H9 (cell line): ENCODE results near the gene EBPL. TPM values are rescaled to one million over a fixed set of nuclear protein-coding genes. Genes with fewer than 3 reads are reported as not detected.

ENCODE experiments used
- DNase-seq: peaks from one replicate; pipeline ENCODE4 v3.0.0-alpha.2; 2017
- H2AFZ ChIP-seq: one replicate; pipeline ENCODE4 v1.6.1; 2013; ENCODE audit warnings: mild to moderate bottlenecking, low read length, control low read depth, moderate library complexity
- H2AK5ac ChIP-seq: 2 replicates; pipeline ENCODE4 v1.6.1; 2013; ENCODE audit warnings: low read length, control low read depth, mixed read lengths; ENCODE audit not compliant: insufficient read length
- H2BK120ac ChIP-seq: one replicate; pipeline ENCODE4 v1.6.1; 2013; ENCODE audit warnings: low read depth, mild to moderate bottlenecking, low read length, control low read depth, inconsistent platforms; ENCODE audit not compliant: poor library complexity, severe bottlenecking
- H2BK12ac ChIP-seq: 2 replicates; pipeline ENCODE4 v1.6.1; 2013; ENCODE audit warnings: low read length, control low read depth, mixed read lengths, low read depth; ENCODE audit not compliant: insufficient read length
- H2BK15ac ChIP-seq: 2 replicates; pipeline ENCODE4 v1.6.1; 2013; ENCODE audit warnings: low read depth, low read length, control low read depth
- H2BK20ac ChIP-seq: one replicate; pipeline ENCODE4 v1.6.1; 2013; ENCODE audit warnings: low read depth, mild to moderate bottlenecking, low read length, control low read depth, inconsistent platforms; ENCODE audit not compliant: poor library complexity, severe bottlenecking
- H2BK5ac ChIP-seq: 2 replicates; pipeline ENCODE4 v1.6.1; 2013; ENCODE audit warnings: low read length, control low read depth, mixed read lengths; ENCODE audit not compliant: insufficient read length
- H3K14ac ChIP-seq: 2 replicates; pipeline ENCODE4 v1.6.1; 2013; ENCODE audit warnings: low read length, control low read depth; ENCODE audit not compliant: insufficient read depth
- H3K18ac ChIP-seq: 2 replicates; pipeline ENCODE4 v1.6.1; 2013; ENCODE audit warnings: low read depth, mild to moderate bottlenecking, mixed read lengths, low read length, control low read depth; ENCODE audit not compliant: insufficient read length
- H3K23ac ChIP-seq: 2 replicates; pipeline ENCODE4 v1.6.1; 2013; ENCODE audit warnings: low read length, control low read depth, mixed read lengths, low read depth; ENCODE audit not compliant: insufficient read length
- H3K23me2 ChIP-seq: 2 replicates; pipeline ENCODE4 v1.6.1; 2013; ENCODE audit warnings: low read depth, mild to moderate bottlenecking, mixed read lengths, low read length, control low read depth; ENCODE audit not compliant: insufficient read length, poor library complexity, severe bottlenecking
- H3K27ac ChIP-seq: 2 replicates; pipeline ENCODE4 v1.5.1; 2013; ENCODE audit warnings: low read length, control low read depth, mixed read lengths, low read depth; ENCODE audit not compliant: insufficient read length
- H3K27me3 ChIP-seq: 2 replicates; pipeline ENCODE4 v1.6.1; 2013; ENCODE audit warnings: low read length, control low read depth, inconsistent platforms; ENCODE audit not compliant: insufficient read depth
- H3K4ac ChIP-seq: 2 replicates; pipeline ENCODE4 v1.6.1; 2013; ENCODE audit warnings: low read depth, mild to moderate bottlenecking, control low read depth, inconsistent platforms, low read length, moderate library complexity
- H3K4me1 ChIP-seq: 2 replicates; pipeline ENCODE4 v1.6.1; 2013; ENCODE audit warnings: low read length, control low read depth, inconsistent platforms; ENCODE audit not compliant: insufficient read depth
- H3K4me2 ChIP-seq: 2 replicates; pipeline ENCODE4 v1.6.1; 2013; ENCODE audit warnings: low read length, control low read depth, mixed read lengths; ENCODE audit not compliant: insufficient read length, insufficient read depth
- H3K56ac ChIP-seq: 2 replicates; pipeline ENCODE4 v1.6.1; 2013; ENCODE audit warnings: low read depth, mild to moderate bottlenecking, mixed read lengths, low read length, control low read depth; ENCODE audit not compliant: insufficient read length
- H3K79me1 ChIP-seq: 2 replicates; pipeline ENCODE4 v1.6.1; 2013; ENCODE audit warnings: low read depth, mild to moderate bottlenecking, moderate library complexity, low read length, control low read depth, inconsistent platforms; ENCODE audit not compliant: insufficient read depth, poor library complexity, severe bottlenecking
- H3K79me2 ChIP-seq: 2 replicates; pipeline ENCODE4 v1.6.1; 2013; ENCODE audit warnings: low read length, control low read depth, inconsistent platforms; ENCODE audit not compliant: insufficient read depth
- H3K9ac ChIP-seq: 2 replicates; pipeline ENCODE4 v1.6.1; 2013; ENCODE audit warnings: low read length, control low read depth, mixed read lengths; ENCODE audit not compliant: insufficient read length; ENCODE audit errors: extremely low read depth
- H3K9me3 ChIP-seq: one replicate; pipeline ENCODE4 v1.6.1; 2013; ENCODE audit warnings: low read depth, low read length, inconsistent platforms; ENCODE audit not compliant: control insufficient read depth
- H3T11ph ChIP-seq: one replicate; pipeline ENCODE4 v1.6.1; 2013; ENCODE audit warnings: mild to moderate bottlenecking, low read length, control low read depth, inconsistent platforms
- H4K20me1 ChIP-seq: one replicate; pipeline ENCODE4 v1.6.1; 2013; ENCODE audit not compliant: control insufficient read depth, insufficient read length, insufficient read depth
- H4K5ac ChIP-seq: 2 replicates; pipeline ENCODE4 v1.6.1; 2013; ENCODE audit warnings: low read depth, mild to moderate bottlenecking, mixed read lengths, low read length, control low read depth; ENCODE audit not compliant: insufficient read length
- H4K8ac ChIP-seq: replicated peaks from 2 replicates; pipeline ENCODE4 v1.6.1; 2013; ENCODE audit warnings: low read length, control low read depth, mixed read lengths, low read depth; ENCODE audit not compliant: insufficient read length
- H4K91ac ChIP-seq: 2 replicates; pipeline ENCODE4 v1.6.1; 2013; ENCODE audit warnings: low read depth, mild to moderate bottlenecking, moderate library complexity, mixed read lengths, low read length, control low read depth; ENCODE audit not compliant: insufficient read length
- H3K27ac Mint-ChIP-seq, 3 experiments: 2 replicates in 2 of 3; 3 replicates in 1 of 3; pipeline ENCODE4 v1.8.0; 2020 to 2021; ENCODE audit warnings: mixed read lengths in 3 of 3, mild to moderate bottlenecking in 1 of 3, moderate library complexity in 1 of 3
- H3K27me3 Mint-ChIP-seq: 2 replicates; pipeline ENCODE4 v1.8.0; 2021; ENCODE audit warnings: low read depth, mild to moderate bottlenecking, moderate library complexity, mixed read lengths
- H3K36me3 Mint-ChIP-seq, 3 experiments: 2 replicates in 2 of 3; 3 replicates in 1 of 3; pipeline ENCODE4 v1.8.0; 2020 to 2021; ENCODE audit warnings: low read depth in 3 of 3, mixed read lengths in 3 of 3; ENCODE audit not compliant: insufficient read depth in 1 of 3
- H3K4me1 Mint-ChIP-seq, 2 experiments: 2 replicates each; pipeline ENCODE4 v1.8.0; 2020; ENCODE audit warnings: mixed read lengths in 2 of 2
- H3K4me3 Mint-ChIP-seq, 2 experiments: 2 replicates in 1 of 2; 3 replicates in 1 of 2; pipeline ENCODE4 v1.8.0; 2020 to 2021; ENCODE audit warnings: mild to moderate bottlenecking in 2 of 2, mixed read lengths in 2 of 2, moderate library complexity in 1 of 2
- H3K9me3 Mint-ChIP-seq, 2 experiments: 2 replicates in 1 of 2; 3 replicates in 1 of 2; pipeline ENCODE4 v1.8.0; 2020; ENCODE audit warnings: mild to moderate bottlenecking in 2 of 2, mixed read lengths in 2 of 2, moderate library complexity in 1 of 2
- WGBS: extraction: QIAGEN DNeasy Blood & Tissue Kit; methylation state at CpG from one replicate; pipeline ENCODE4 v1.1.7; 2013; ENCODE audit warnings: missing lambda C conversion rate, low lambda C conversion rate, mixed read lengths; ENCODE audit not compliant: insufficient read length; ENCODE audit errors: extremely low coverage; 5-methylcytosine and 5-hydroxymethylcytosine counted together
- total RNA-seq: library from RNA; stranded (reverse); gene quantifications from 2 replicates; pipeline ENCODE4 v1.2.1, GENCODE V29; 2021
- TF ChIP-seq, protein P1 (sequence below): fragments of 200-600 bp; sonication (generic); conservative IDR thresholded peaks from 3 replicates; pipeline ENCODE4 v1.8.0; 2021; ENCODE audit warnings: antibody characterized with exemption, mild to moderate bottlenecking

The EBPL gene
- total RNA-seq, 1 experiment from 2014 or later = 65.9 TPM

- Mint-ChIP-seq H3K27me3 (no peaks in the 10 kb centered on the region), H3K4me3 (no peak overlapping the region), H3K36me3 (peaks cover 0 to 5% (median 0%) of the 10 kb centered on the region in 3 experiments; a peak in 2 of 7 replicates), H3K9me3 (no peaks in the 10 kb centered on the region), H3K27ac (no peak overlapping the region), H3K4me1 (peaks cover 25 to 33% of the 10 kb centered on the region in 2 experiments)
- no peak overlapping the region for H2BK5ac ChIP-seq
- H4K20me1 ChIP-seq = no peaks in the 10 kb centered on the region
- no peak for DNase-seq
- H2AK5ac ChIP-seq = no peak overlapping the region
- no peaks in the 10 kb centered on the region for H3K79me1 ChIP-seq
- H4K8ac ChIP-seq = no peak overlapping the region
- no peak overlapping the region for H3T11ph ChIP-seq
- no peak overlapping the region for H3K18ac ChIP-seq
- no peak overlapping the region for H3K4ac ChIP-seq
- H3K9me3 ChIP-seq = no peaks in the 10 kb centered on the region
- H2BK120ac ChIP-seq = no peak overlapping the region
- no peaks in the 10 kb centered on the region for H3K23me2 ChIP-seq
- H4K91ac ChIP-seq = no peak overlapping the region
- H2BK15ac ChIP-seq = no peak overlapping the region
- no peak overlapping the region for H2AFZ ChIP-seq
- H3K27ac ChIP-seq = no peak overlapping the region
- no peak overlapping the region for H3K9ac ChIP-seq
- H2BK20ac ChIP-seq = no peak overlapping the region
- no peak overlapping the region for H2BK12ac ChIP-seq
- H3K4me2 ChIP-seq = no peak overlapping the region
- H3K79me2 ChIP-seq = no peaks in the 10 kb centered on the region
- H3K27me3 ChIP-seq = no peaks in the 10 kb centered on the region
- no peak overlapping the region for H3K56ac ChIP-seq
- H4K5ac ChIP-seq = no peak overlapping the region
- peaks cover 5% of the 10 kb centered on the region for H3K4me1 ChIP-seq
- WGBS = no CpG with 5 or more reads among the region's 4 CpGs
- TF ChIP-seq, protein P1, sequence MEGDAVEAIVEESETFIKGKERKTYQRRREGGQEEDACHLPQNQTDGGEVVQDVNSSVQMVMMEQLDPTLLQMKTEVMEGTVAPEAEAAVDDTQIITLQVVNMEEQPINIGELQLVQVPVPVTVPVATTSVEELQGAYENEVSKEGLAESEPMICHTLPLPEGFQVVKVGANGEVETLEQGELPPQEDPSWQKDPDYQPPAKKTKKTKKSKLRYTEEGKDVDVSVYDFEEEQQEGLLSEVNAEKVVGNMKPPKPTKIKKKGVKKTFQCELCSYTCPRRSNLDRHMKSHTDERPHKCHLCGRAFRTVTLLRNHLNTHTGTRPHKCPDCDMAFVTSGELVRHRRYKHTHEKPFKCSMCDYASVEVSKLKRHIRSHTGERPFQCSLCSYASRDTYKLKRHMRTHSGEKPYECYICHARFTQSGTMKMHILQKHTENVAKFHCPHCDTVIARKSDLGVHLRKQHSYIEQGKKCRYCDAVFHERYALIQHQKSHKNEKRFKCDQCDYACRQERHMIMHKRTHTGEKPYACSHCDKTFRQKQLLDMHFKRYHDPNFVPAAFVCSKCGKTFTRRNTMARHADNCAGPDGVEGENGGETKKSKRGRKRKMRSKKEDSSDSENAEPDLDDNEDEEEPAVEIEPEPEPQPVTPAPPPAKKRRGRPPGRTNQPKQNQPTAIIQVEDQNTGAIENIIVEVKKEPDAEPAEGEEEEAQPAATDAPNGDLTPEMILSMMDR = no peak
- H3K14ac ChIP-seq = no peak overlapping the region
- H3K23ac ChIP-seq = no peak overlapping the region
These were observed 57.6 kb downstream of the EBPL start for GRCh38 chr13:49633710-49634109.
